Tibial nerve (tissue), 4 donors: Measurements from ENCODE around the gene TMEM266. TPM values are rescaled to one million over a fixed set of nuclear protein-coding genes. Genes with fewer than 3 reads are reported as not detected.
A peak's percentile ranks its signal among the peaks of the same experiment; 100 is the strongest.

Experiments used
- DNase-seq, 2 donors: peaks; one replicate each; pipeline ENCODE4 v3.0.0-alpha.2; 2019; ENCODE audit warnings: low spot score in 2 of 2
- H3K27ac ChIP-seq, 4 donors: fragments of 200-600 bp; sonication (generic) in 3 of 4; one replicate each; pipeline ENCODE4 v1.5.1; 2017 to 2019; ENCODE audit warnings: mild to moderate bottlenecking in 1 of 4
- H3K27me3 ChIP-seq, 2 donors: fragments of 200-600 bp; sonication (generic) in 1 of 2; one replicate each; pipeline versions ENCODE4 v1.5.1 to v1.6.0; 2017 to 2019
- H3K36me3 ChIP-seq, 3 donors: fragments of 200-600 bp; sonication (generic); one replicate each; pipeline ENCODE4 v1.5.1; 2018 to 2019
- H3K4me1 ChIP-seq, 4 donors: fragments of 200-600 bp; sonication (generic) in 3 of 4; one replicate each; pipeline ENCODE4 v1.5.1; 2017 to 2019
- H3K4me3 ChIP-seq, 4 donors: fragments of 200-600 bp; sonication (generic) in 3 of 4; one replicate each; pipeline ENCODE4 v1.5.1; 2017 to 2019; ENCODE audit warnings: mild to moderate bottlenecking in 1 of 4, moderate library complexity in 1 of 4
- H3K9me3 ChIP-seq, 4 donors: fragments of 200-600 bp; sonication (generic) in 3 of 4; one replicate each; pipeline ENCODE4 v1.5.1; 2017 to 2019
- EP300 ChIP-seq, 2 donors: sonication (generic); formaldehyde crosslinking; IDR thresholded peaks; one replicate each; pipeline ENCODE4 v1.6.1; 2017; ENCODE audit warnings: antibody characterized with exemption in 2 of 2, mild to moderate bottlenecking in 1 of 2
- POLR2A ChIP-seq, 2 donors: fragments of 450-650 bp; IDR thresholded peaks; one replicate each; pipeline ENCODE4 v1.6.1; 2017; ENCODE audit warnings: antibody characterized with exemption in 2 of 2, mild to moderate bottlenecking in 2 of 2, moderate library complexity in 2 of 2
- WGBS, 2 donors: methylation state at CpG; one replicate each; pipeline ENCODE4 v1.1.5; 2018; 5-methylcytosine and 5-hydroxymethylcytosine counted together
- total RNA-seq, 4 donors: library from RNA; depleted of rRNA; stranded (reverse); fragments of >200 nt; gene quantifications; one replicate each; pipeline ENCODE4 v1.1.0, GENCODE V29; 2016
- TF ChIP-seq, protein P1 (sequence below), 5 experiments: fragments of 200-600 bp in 3 of 5; fragments of 450-650 bp in 2 of 5; sonication (generic) in 3 of 5; IDR thresholded peaks; one replicate each; pipeline ENCODE4 v1.5.1; 2016 to 2019; ENCODE audit warnings: antibody characterized with exemption in 5 of 5, mild to moderate bottlenecking in 3 of 5, moderate library complexity in 2 of 5

TMEM266 gene
- total RNA-seq, 4 donors from 2014 or later, result 0.30 to 0.42 TPM; not detected in 2

DNA sequence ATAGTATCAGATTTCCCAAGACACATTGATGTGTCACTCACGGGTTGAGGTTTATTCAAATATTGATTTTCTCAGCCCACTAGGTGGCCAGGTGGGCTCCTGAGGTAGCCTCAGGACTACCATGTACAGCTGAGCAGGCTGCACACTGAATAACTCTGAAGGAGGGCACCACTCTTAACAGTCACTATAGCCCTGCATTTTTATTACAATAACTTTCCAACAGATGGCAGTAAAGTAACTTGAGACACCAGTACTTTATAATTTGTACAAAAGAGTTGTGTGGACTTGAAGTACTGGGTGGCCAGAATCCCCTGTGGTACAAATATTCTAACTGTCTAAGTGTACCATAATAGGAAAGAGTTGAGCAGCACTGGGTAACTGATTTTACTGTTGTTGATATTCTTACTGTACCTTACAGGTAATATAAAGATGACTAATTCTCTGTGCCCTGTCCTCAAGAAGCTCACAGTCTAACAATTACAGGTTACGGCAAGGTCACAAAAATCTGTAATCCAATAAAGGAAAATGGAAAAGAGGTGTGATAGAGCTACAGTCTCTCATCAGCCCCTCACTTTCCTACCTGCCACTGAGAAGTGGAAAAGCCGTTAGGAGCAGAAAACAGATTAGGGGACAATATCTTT is 175.5 kb downstream of the TMEM266 start:
- no peak for TF ChIP-seq EP300 (IDR thresholded peaks at IDR 0.05)
- TF ChIP-seq POLR2A (IDR thresholded peaks at IDR 0.05), result no peak
- TF ChIP-seq, protein P1, sequence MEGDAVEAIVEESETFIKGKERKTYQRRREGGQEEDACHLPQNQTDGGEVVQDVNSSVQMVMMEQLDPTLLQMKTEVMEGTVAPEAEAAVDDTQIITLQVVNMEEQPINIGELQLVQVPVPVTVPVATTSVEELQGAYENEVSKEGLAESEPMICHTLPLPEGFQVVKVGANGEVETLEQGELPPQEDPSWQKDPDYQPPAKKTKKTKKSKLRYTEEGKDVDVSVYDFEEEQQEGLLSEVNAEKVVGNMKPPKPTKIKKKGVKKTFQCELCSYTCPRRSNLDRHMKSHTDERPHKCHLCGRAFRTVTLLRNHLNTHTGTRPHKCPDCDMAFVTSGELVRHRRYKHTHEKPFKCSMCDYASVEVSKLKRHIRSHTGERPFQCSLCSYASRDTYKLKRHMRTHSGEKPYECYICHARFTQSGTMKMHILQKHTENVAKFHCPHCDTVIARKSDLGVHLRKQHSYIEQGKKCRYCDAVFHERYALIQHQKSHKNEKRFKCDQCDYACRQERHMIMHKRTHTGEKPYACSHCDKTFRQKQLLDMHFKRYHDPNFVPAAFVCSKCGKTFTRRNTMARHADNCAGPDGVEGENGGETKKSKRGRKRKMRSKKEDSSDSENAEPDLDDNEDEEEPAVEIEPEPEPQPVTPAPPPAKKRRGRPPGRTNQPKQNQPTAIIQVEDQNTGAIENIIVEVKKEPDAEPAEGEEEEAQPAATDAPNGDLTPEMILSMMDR (IDR thresholded peaks at IDR 0.05), result peak in 4 of 5 experiments; percentile 20 to 29 (median 24)
- WGBS, 2 donors, result 77 to 81% methylated on average over 3 of the region's 3 CpGs

DNA sequence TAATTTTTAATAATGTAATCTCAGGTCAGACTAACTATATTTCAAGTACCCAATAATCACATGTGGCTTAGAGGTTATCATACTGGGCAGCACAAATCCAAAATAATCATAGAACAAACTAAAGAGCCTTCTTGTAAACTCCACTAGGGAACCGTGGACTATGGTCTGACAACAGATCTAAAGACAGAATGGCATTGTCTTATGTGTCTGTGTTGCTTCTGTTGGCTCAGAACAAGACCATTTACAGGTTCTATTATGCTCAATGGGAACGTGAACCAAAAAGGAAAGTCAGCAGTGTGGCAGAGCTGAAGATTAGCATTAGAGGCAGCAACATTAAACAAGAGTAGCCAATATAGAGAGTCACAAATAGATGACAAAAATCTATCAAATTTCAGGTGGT is 176.6 kb downstream of the TMEM266 start:
- Histone ChIP-seq H3K36me3 (peaks cover 0 to 6% (median 0%) of the 10 kb centered on the region in 3 donors), H3K4me3 (no peak overlapping the region), H3K27me3 (no peaks in the 10 kb centered on the region), H3K9me3 (no peaks in the 10 kb centered on the region), H3K27ac (no peak overlapping the region), H3K4me1 (no peaks in the 10 kb centered on the region)
- TF ChIP-seq, protein P1 (IDR thresholded peaks at IDR 0.05), result no peak
- TF ChIP-seq EP300 (IDR thresholded peaks at IDR 0.05), result no peak
- no peak for TF ChIP-seq POLR2A (IDR thresholded peaks at IDR 0.05)
- no peak for DNase-seq
- WGBS, 2 donors, result 46 to 53% methylated on average over 2 of the region's 2 CpGs

More for the DNA sequence above, 175.5 kb downstream of the TMEM266 start:
- H3K27ac ChIP-seq, result no peak overlapping the region
- H3K4me1 ChIP-seq, result no peaks in the 10 kb centered on the region
- no peak overlapping the region for H3K4me3 ChIP-seq
- peaks cover 0 to 16% (median 7%) of the 10 kb centered on the region in 3 donors for H3K36me3 ChIP-seq
- no peaks in the 10 kb centered on the region for H3K9me3 ChIP-seq
- no peak for DNase-seq
- H3K27me3 ChIP-seq, result no peaks in the 10 kb centered on the region

DNA sequence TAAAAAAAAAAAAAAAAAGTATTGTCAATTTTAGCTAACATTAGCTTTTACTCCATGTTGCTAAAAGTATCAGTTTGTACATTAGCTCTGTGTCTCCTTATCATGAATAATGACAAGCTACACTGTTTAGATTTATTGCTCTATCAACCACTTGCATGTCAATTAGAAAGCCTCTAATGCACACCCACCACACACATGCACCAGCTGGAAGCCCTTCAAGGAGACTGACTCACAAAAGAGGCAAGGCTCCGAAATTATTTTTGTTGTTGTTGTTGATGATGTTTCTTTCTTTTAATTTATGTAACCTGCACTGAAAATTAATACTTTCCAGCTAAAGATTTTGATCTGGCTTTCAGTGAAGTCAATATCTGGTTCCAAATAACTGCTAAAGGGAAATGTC is 180.0 kb downstream of the TMEM266 start:
- Histone ChIP-seq H3K4me3 (no peak overlapping the region), H3K27me3 (no peaks in the 10 kb centered on the region), H3K36me3 (peaks cover 0 to 22% (median 0%) of the 10 kb centered on the region in 3 donors), H3K4me1 (no peaks in the 10 kb centered on the region), H3K27ac (no peak overlapping the region), H3K9me3 (no peaks in the 10 kb centered on the region)
- WGBS, 2 donors, result 45 to 63% methylated on average over 1 of the region's 1 CpG
- DNase-seq, result no peak
- TF ChIP-seq EP300 (IDR thresholded peaks at IDR 0.05), result no peak
- TF ChIP-seq, protein P1 (IDR thresholded peaks at IDR 0.05), result no peak
- TF ChIP-seq POLR2A (IDR thresholded peaks at IDR 0.05), result no peak

DNA sequence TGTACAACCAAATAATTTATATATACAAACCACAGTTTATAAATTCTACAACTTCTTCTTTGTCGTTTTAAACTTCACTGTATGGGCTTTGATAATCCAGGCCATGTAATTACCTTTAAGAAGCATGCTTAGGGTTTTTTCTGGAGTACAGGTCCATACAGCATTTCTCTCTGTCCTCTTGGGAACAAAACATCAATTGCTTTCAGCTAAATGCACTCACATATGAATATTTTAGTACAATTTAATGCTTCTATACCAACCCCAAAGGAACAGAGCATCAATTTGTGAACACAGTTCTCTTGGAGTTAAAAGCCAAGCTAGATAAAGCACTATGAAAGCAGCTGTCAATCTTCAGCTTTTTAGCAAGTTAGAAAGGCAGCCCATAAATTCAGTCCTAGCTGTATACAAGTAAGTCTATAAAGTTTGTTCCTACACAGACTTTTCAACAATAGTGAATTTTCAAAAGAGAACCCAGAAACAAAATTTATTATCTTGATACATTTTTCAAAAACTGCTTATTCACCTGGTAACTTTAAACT is 185.4 kb downstream of the TMEM266 start:
- no peaks in the 10 kb centered on the region for H3K9me3 ChIP-seq
- H3K4me3 ChIP-seq, result no peak overlapping the region
- H3K36me3 ChIP-seq, result peaks cover 0 to 26% (median 0%) of the 10 kb centered on the region in 3 donors
- no peaks in the 10 kb centered on the region for H3K27me3 ChIP-seq
- H3K4me1 ChIP-seq, result no peaks in the 10 kb centered on the region
- WGBS, 2 donors, result 73 to 75% methylated on average over 1 of the region's 1 CpG
- no peak for DNase-seq
- H3K27ac ChIP-seq, result no peak overlapping the region
- TF ChIP-seq EP300 (IDR thresholded peaks at IDR 0.05), result no peak
- no peak for TF ChIP-seq POLR2A (IDR thresholded peaks at IDR 0.05)
- TF ChIP-seq, protein P1 (IDR thresholded peaks at IDR 0.05), result no peak

DNA sequence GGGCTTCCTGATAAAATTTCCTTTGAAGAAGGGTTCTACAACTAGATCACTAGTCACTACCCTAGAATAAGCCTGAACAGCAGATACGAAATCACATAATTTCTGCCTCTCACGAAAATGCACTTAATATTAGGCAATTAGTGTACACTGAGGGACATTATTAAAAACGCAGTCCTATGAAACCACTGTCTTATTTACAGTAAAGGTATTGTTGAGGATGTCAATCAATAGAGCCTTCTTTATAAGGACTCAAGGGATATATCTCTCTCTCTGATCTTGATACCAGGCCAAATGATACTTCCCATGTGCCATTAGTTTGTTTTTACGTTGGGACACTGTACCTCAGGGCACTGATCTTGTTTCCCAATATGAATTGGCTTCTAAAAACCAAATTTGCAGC is 191.9 kb downstream of the TMEM266 start:
- peaks cover 0 to 30% (median 0%) of the 10 kb centered on the region in 3 donors for H3K36me3 ChIP-seq
- no peak overlapping the region for H3K4me3 ChIP-seq
- no peak overlapping the region for H3K27ac ChIP-seq
- WGBS, 2 donors, result 90% methylated on average over 4 of the region's 4 CpGs
- H3K4me1 ChIP-seq, result no peaks in the 10 kb centered on the region
- DNase-seq, result no peak
- TF ChIP-seq POLR2A (IDR thresholded peaks at IDR 0.05), result no peak
- no peak for TF ChIP-seq EP300 (IDR thresholded peaks at IDR 0.05)
- TF ChIP-seq, protein P1 (IDR thresholded peaks at IDR 0.05), result no peak
- peaks cover 0 to 9% (median 0%) of the 10 kb centered on the region in 4 donors for H3K9me3 ChIP-seq
- no peaks in the 10 kb centered on the region for H3K27me3 ChIP-seq
